ENCODE results near the gene RAB27B.

RAB27B gene

DNA sequence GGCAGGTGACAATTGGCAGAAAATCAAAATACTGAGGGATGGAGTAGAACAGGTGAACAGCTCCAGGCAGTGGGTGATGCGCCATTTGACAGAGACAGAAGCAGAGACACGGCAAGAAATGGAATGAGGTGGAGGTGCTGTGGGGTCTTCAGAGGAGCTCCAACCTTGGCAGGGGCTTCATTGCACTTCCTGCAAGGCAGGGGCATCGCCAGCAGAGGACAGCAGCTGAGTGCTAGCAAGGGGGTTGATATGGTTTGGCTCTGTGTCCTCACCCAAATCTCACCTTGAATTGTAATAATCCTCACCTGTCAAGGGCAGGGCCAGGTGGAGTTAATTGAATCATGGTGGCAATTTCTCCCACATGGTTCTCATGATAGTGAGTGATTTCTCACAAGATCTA, 88.2 kb downstream of the RAB27B start:
- no peak for DNase-seq

DNA sequence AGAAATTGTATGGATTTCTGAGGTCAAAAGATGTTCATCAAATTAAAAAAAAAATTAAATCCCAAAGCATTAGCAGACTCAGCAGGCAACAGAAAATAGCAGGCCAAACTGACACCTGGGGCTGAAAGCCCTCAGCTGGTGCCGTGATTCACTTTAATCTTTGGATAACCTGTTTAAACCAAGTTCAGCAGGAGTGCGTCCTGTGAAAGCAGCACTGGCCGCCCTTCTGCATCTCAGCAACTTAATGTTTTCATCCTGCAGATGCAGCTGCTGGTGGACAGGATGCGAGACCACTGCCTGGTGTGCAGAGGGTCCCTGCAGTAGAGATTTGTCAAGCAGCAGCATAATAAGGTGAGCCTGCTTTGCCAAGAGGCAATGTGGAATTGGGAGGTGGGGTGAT, 89.8 kb downstream of the RAB27B start:
- DNase-seq, result no peak

DNA sequence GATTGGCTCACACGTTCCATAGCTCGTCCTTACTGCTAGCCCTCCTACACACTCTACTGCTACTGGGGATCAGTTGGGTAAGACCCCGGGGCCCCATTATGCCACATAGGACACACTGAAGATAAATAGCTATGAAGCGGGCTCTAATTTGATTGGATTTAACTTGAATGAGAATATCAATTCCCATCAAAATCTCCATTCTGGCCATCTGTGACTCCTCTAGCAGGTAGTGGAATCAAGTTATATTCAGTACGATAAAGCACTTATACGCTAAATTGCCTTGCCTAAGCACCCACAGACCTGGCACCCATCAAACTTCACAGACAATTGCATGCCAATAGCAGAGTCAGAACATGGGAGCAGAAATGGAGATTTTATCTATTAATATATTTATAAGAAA, 91.1 kb downstream of the RAB27B start:
- DNase-seq, result no peak

DNA sequence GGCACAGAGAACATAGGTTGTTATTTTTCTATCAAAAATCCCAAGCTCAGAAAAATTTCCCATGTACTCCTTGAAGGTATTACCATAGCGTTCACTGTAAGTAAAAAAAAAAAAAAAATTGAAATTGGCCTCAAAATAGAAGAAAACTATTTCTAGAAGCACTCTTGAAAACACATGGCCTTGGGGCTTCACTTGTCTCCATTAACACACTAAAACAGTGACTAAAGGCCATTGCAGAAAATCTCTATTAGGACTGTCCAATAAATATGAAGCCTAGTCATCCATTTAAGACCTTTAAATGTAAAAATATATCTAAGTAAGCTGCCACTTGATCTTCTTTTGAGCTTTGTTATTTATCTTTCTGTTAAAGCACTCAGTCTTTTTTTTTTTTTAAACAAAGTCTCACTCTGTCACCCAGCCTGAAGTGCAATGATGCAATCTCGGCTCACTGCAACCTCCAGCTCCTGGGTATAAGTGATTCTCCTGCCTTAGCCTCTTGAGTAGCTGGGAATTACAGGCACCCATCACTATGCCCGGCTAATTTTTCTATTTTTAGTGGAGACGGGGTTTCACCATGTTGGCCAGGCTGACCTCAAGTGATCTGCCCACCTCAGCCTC, 95.2 kb downstream of the RAB27B start:
- DNase-seq, result no peak

DNA sequence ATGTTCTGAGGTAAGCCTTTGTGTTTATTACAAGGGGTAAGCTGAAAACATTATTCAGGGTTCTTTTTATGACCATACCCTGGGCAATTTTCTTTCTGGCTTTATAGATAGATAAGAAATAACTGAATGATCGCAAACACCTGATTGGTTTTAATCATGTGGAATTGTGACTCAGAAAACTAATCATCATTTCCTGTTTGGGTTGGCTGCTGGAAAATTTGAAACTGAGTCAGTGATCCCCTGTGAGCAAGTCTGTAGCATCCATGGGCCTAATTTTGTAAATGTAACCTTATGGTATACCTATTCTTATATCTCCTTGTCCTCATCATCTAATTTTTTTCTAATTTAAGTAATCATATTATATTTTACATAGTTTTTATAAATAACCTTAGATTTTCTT, 96.7 kb downstream of the RAB27B start:
- DNase-seq, result no peak

DNA sequence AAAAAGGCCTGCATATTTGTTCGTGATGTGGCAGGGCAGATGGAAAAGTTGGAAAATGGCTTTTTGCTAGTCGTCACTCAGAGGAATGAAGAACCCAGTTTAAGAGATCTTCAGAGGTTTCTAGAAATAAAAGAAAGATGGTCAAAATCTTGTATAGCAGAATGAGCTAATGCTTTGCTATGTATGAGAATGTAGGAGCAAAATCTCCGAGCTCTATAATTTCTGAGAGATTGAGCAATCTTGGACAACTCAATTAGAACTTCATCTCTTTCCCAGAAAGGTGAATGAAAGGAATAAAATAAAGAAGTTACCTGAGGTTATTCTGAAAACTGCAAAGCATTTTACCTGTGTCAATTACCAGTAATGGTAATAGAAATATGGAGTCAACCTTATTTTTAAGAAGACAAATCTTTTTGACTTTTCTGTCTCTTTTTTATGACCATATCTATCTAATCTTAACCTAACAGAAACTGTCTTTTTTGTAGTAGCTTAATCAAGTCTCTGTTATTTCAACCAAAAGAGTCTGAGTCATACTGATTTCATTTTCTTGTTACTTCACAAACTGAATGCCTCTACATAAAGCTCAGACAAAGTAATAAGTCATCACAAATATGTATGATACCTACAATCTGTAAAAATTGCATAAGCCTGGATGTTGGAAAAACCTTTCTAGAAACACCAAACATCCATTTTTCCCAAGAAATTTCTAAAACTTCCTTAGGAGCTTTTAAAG, 98.5 kb downstream of the RAB27B start:
- no peak for DNase-seq

DNA sequence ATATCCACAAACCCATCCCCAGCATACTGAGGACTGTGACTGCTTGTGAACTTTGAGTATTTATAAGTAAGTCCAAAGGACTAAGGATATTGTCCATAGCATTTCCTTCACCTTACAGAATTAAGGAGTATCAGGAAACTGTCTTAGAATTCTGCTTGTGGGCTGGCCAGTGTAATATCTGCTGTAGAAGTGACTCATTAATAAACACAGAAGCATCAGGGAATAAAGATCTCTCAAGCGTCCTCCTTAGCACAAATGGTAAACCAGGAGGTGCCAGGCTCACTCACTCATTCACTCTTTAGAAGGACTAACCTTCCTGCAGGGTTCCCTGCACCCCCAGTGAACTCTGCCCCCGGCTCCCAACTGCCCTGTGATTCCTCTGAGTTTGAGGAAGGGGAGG, 100.0 kb downstream of the RAB27B start:
- DNase-seq, result no peak

DNA sequence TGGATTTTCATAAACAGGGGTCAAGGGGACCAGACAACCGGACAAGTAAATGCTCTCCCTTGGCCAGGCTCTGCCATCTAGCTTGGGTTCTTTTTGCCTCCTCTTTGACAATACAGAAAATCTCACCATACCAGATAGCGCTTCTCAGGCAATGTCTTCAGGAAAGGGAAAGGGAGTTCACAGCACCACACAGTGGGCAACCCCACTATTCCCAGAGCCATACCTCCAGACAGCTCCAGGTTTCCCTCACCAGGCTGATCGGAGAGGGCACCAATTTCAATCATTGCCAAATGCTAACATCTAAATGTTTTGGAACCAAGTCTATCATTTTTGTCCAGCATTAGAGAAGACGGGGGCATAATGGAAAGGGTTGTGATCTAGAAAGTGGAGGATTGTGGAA, 102.9 kb downstream of the RAB27B start:
- no peak for DNase-seq

DNA sequence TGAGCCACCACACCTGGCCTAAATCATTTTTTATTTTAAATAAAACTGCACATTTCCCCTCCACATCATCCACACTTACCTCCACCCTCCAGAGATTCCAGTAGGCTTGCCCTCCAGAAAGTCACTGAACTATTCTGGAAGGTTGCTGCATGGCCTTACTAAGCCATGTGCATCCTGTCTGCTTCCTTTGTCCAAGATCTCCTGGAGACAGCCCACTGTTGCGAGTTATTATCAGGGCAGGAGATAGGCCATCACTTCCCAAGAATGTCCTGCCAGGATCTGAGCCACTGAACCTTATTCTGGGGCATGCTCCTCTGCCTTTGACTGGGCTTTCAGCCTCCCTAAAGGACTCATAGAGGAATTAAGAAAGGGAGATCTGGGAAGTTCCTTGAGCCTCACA, 104.2 kb downstream of the RAB27B start:
- no peak for DNase-seq

DNA sequence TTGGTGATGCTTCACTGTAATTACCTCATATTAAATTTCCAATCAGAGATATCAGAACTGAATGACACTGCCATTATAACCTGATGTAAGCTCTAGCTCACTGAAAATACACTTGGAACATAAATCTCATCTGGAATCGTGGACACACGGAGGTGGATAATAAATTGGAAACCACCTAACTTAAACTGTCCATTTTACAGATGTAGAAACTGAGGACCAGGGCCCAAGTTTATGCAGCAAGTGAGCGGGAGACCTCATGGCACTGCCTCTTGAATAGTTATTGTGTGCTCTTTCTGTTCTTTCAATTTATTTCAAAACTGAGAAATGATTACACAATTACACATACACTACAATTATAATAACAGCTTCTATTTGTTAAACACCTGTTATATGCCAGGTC, 110.2 kb downstream of the RAB27B start:
- no peak for DNase-seq

DNA sequence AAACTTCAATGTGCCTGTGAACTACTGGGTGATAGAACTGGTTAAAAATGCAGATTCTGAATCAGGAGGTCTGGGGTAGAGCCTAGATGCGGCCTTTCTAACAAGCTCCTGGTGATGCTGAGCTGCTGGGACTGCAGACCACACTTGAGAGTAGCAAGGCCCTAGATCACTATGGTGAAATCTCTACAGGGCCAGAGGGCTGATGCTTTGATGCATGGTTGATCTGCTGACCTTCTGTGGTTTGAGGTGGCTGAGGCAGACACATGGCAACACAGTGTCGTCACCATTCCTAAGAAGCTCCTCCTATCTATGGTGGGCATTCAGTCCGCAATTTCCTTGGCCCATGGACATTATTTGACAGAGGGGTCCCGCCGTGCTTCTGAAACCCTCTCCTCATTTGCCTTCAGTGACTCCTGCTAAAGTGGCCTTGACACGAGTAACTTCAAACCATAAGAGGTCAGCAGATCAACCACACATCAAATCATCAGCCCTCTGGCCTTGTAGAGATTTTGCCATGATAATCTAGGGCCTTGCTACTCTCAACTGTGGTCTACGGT, 111.2 kb downstream of the RAB27B start:
- DNase-seq, result no peak

DNA sequence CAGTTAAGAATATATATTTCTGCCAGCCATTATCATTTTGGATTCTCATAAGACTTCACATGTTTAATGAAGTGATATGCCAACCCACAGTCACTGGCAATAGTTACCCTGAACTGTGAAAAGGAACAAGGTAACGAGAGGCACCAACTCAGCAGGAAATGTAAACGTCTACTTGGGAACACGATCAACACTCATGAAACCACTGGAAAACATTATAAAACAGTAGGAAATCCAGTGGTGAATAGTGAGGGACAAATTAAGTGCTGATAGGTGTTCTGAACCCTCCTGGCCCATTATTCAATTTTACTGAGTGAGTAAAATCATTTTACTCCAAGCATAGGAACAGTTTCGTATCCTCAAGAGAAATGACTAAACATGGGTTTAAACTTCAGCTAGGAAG, 113.9 kb downstream of the RAB27B start:
- no peak for DNase-seq

DNA sequence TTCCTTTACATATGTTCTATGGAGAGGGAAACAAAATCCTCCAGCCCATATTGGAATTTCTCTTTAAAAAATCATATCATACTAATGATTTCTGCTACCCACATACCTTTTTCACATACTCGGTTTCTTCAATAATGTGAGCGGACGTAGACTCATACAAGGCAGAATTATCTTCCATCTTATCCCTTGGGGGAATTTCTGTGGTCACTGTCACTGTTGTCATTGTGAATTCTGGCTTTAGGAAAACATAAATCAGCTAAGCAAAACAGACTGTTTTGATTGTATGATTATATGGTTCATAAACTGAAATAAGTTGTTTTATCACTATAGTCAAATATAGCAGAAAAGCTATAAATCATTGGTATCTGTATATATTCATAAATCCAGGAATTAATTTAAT, 114.3 kb downstream of the RAB27B start:
- DNase-seq, result no peak

Measured in NCI-H1436 (cell line).